Brain microvascular endothelial cell (primary cell): ENCODE measurements around the gene CENPX.

Source experiments
- DNase-seq: peaks from one replicate; pipeline ENCODE4 v3.0.0-alpha.2; 2020
- H3K27ac ChIP-seq: fragments of 250-450 bp; sonication (Bioruptor Pico); 2 replicates; pipeline ENCODE4 v1.5.1; 2020; ENCODE audit warnings: mild to moderate bottlenecking, moderate library complexity
- H3K27me3 ChIP-seq: fragments of 250-450 bp; sonication (Bioruptor Pico); replicated peaks from 2 replicates; pipeline ENCODE4 v1.5.1; 2020; ENCODE audit warnings: mild to moderate bottlenecking
- H3K36me3 ChIP-seq: fragments of 250-450 bp; sonication (Bioruptor Pico); replicated peaks from 2 replicates; pipeline ENCODE4 v1.5.1; 2020; ENCODE audit warnings: mild to moderate bottlenecking
- H3K4me3 ChIP-seq: 2 replicates; pipeline ENCODE4 v1.5.1; 2011; ENCODE audit warnings: low read depth, mild to moderate bottlenecking, control low read depth, low read length, moderate library complexity
- CTCF ChIP-seq: IDR thresholded peaks from 2 replicates; pipeline ENCODE4 v1.5.1; 2011; ENCODE audit warnings: low read depth, mild to moderate bottlenecking, moderate library complexity, low read length, control low read depth, inconsistent platforms; ENCODE audit errors: missing control alignments
- in situ Hi-C: cut with HindIII; loops from 2 replicates; pipeline ENCODE4 v1.10.0; 2017; ENCODE audit warnings: low sequenced_read_pairs, low pct_ligation_motif_present

Gene CENPX

GRCh38 chr17:82009413-82009812 is 13.3 kb downstream of the CENPX start:
- Histone ChIP-seq H3K27ac (no peak overlapping the region), H3K4me3 (no peak overlapping the region), H3K36me3 (no peaks in the 10 kb centered on the region), H3K27me3 (no peaks in the 10 kb centered on the region)
- DNase-seq = no peak
- in situ Hi-C loops = no loop called here
- TF ChIP-seq CTCF = no peak

- Histone ChIP-seq H3K4me3 (no peak overlapping the region), H3K27ac (no peak overlapping the region), H3K36me3 (no peaks in the 10 kb centered on the region), H3K27me3 (no peaks in the 10 kb centered on the region)
- no peak for TF ChIP-seq CTCF
- in situ Hi-C loops = no loop called here
- no peak for DNase-seq
Observed at GRCh38 chr17:82008941-82009405, 13.7 kb downstream of the CENPX start.

GRCh38 chr17:82008258-82008940 is 14.3 kb downstream of the CENPX start:
- no peak for DNase-seq
- H3K4me3 ChIP-seq = no peak overlapping the region
- H3K27me3 ChIP-seq = no peaks in the 10 kb centered on the region
- TF ChIP-seq CTCF = no peak
- in situ Hi-C loops = no loop called here
- H3K36me3 ChIP-seq = no peaks in the 10 kb centered on the region
- H3K27ac ChIP-seq = no peak overlapping the region

GRCh38 chr17:82007495-82008257 is 15.0 kb downstream of the CENPX start:
- in situ Hi-C loops = no loop called here
- no peaks in the 10 kb centered on the region for H3K36me3 ChIP-seq
- TF ChIP-seq CTCF = peak; percentile 62
- H3K27me3 ChIP-seq = no peaks in the 10 kb centered on the region
- no peak overlapping the region for H3K4me3 ChIP-seq
- no peak for DNase-seq
- no peak overlapping the region for H3K27ac ChIP-seq

GRCh38 chr17:82007228-82007494 is 15.5 kb downstream of the CENPX start:
- Histone ChIP-seq H3K27ac (no peak overlapping the region), H3K36me3 (no peaks in the 10 kb centered on the region), H3K4me3 (no peak overlapping the region), H3K27me3 (no peaks in the 10 kb centered on the region)
- in situ Hi-C loops = no loop called here
- DNase-seq = no peak
- TF ChIP-seq CTCF = no peak
